NT2/D1 (cell line): ENCODE results near the gene VWA8.
"Not testable (repeated sequence)": the region's sequence is repeated elsewhere in the genome, so short reads cannot be mapped to it uniquely, and the experiment has no call there.

ENCODE experiments used
- DNase-seq: peaks from one replicate; pipeline ENCODE4 v3.0.0-alpha.2; 2011; ENCODE audit warnings: low read depth, low spot score
- H3K27me3 ChIP-seq: 2 replicates; pipeline ENCODE4 v1.6.0; 2011; ENCODE audit warnings: mild to moderate bottlenecking; ENCODE audit not compliant: insufficient read length, insufficient read depth
- H3K36me3 ChIP-seq: 2 replicates; pipeline ENCODE4 v1.6.1; 2011; ENCODE audit warnings: mild to moderate bottlenecking, low read length, mixed read lengths; ENCODE audit not compliant: insufficient read depth, insufficient read length
- H3K4me1 ChIP-seq: 2 replicates; pipeline ENCODE4 v1.5.1; 2011; ENCODE audit not compliant: insufficient read depth, insufficient read length
- H3K4me3 ChIP-seq: 2 replicates; pipeline ENCODE4 v1.5.1; 2011; ENCODE audit warnings: low read depth; ENCODE audit not compliant: insufficient read length
- H3K9ac ChIP-seq: 2 replicates; pipeline ENCODE4 v1.6.0; 2011; ENCODE audit warnings: low read depth; ENCODE audit not compliant: insufficient read length
- H3K9me3 ChIP-seq: 2 replicates; pipeline ENCODE4 v1.5.1; 2011; ENCODE audit warnings: mild to moderate bottlenecking, low read length; ENCODE audit not compliant: insufficient read depth
- SUZ12 ChIP-seq: IDR thresholded peaks from 2 replicates; pipeline ENCODE4 v1.6.1; 2011; ENCODE audit not compliant: insufficient read length, insufficient read depth; ENCODE audit errors: extremely low read depth
- YY1 ChIP-seq: IDR thresholded peaks from 2 replicates; pipeline ENCODE4 v1.6.1; 2011; ENCODE audit not compliant: insufficient read length, insufficient read depth
- ZNF274 ChIP-seq: IDR thresholded peaks from 2 replicates; pipeline ENCODE4 v1.6.1; 2011; ENCODE audit warnings: mild to moderate bottlenecking, low read depth, low read length

Gene VWA8

DNA sequence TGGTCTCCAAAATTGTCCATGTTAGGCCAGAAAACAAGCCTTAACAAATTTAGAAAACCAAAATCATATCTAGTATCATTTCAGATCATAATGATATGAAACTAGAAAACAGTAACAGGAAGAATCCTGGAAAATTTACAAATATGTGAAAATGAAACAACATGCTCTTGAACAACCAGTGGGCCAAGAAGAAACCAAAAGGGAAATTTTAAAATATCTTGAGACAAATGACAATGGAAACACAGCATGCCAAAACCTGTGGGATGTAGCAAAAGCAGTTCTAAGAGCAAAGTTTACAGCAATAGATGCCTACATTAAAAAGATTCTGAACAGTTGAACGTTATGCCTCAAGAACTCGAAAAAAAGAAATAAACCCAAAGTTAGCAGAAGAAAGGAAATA is 32.6 kb downstream of the VWA8 start:
- H3K9me3 ChIP-seq = peaks cover 5% of the 10 kb centered on the region; the same call in 1 of the 2 replicates
- TF ChIP-seq ZNF274 = no peak
- TF ChIP-seq YY1 = no peak
- TF ChIP-seq SUZ12 = no peak
- H3K36me3 ChIP-seq = peaks cover 2% of the 10 kb centered on the region
- no peak overlapping the region for H3K9ac ChIP-seq
- H3K4me1 ChIP-seq = no peaks in the 10 kb centered on the region
- H3K27me3 ChIP-seq = no peaks in the 10 kb centered on the region
- no peak for DNase-seq
- no peak overlapping the region for H3K4me3 ChIP-seq

DNA sequence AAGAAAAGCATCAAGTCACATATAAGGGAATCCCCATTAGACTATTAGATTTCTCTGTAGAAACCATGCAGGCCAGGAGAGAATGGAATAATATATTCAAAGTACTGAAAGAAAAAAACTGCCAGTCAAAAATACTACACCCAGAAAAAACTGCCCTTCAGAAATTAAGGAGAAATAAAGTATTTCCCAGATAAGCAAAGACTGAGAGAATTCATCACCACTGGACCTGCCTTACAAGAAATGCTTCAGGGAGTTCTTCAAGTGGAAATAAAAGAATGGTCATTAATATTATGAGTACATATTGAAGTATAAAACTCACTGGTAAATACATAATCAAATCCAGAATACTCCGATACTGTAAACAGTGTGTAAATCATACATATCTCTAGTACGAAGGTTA is 35.9 kb downstream of the VWA8 start:
- no peak for DNase-seq
- peaks cover 2% of the 10 kb centered on the region for H3K36me3 ChIP-seq
- H3K27me3 ChIP-seq = no peaks in the 10 kb centered on the region
- peaks cover 5% of the 10 kb centered on the region; the same call in 1 of the 2 replicates for H3K9me3 ChIP-seq
- TF ChIP-seq YY1 (no peak), ZNF274 (no peak), SUZ12 (no peak)
- H3K9ac ChIP-seq = no peak overlapping the region
- no peaks in the 10 kb centered on the region for H3K4me1 ChIP-seq
- H3K4me3 ChIP-seq = no peak overlapping the region

DNA sequence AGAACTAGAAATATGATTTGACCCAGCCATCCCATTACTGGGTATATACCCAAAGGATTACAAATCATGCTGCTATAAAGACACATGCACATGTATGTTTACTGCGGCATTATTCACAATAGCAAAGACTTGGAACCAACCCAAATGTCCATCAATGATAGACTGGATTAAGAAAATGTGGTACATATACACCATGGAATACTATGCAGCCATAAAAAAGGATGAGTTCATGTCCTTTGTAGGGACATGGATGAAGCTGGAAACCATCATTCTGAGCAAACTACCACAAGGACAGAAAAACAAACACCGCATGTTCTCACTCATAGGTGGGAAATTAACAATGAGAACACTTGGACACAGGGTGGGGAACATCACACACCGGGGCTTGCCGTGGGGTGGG is 38.0 kb downstream of the VWA8 start:
- DNase-seq, H3K4me1 ChIP-seq, H3K27me3 ChIP-seq, H3K4me3 ChIP-seq, H3K36me3 ChIP-seq, H3K9me3 ChIP-seq, H3K9ac ChIP-seq: not testable (repeated sequence)

DNA sequence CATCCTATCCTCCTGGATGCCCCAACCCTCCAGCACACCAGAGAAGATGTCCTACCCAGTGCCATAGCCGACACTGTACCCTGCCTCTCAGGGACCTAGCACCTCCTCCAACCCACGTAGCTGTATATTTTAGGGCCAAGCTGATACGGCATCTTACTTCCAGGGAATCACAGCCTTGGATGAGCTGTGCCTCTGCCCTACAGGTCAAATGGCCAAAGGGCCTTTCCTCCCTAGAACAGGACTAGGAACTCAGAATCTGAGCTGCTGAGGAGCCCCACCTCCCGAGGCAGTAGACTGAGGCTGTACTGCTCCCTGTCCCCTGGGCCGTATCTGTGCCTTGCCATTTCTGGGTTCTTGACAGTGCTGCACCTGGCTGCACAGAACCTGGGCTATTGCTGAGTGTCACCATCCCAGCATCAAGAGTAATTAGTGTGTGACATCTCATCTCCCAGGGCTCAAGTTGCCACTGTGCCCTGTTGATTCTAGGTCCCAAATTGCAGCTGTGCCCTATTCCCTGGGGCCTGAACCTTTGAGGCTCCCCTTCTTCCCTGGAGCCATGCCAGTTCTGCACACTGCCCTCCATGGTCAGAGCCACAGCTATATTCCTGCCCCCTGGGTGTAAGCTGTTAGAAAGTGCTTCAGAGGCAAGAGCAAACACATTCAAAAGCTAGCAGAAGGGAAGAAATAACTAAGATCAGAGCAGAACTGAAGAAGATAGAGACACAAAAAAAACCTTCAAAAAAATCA is 41.0 kb downstream of the VWA8 start:
- H3K27me3 ChIP-seq = no peaks in the 10 kb centered on the region
- no peak for TF ChIP-seq ZNF274
- TF ChIP-seq YY1 = no peak
- TF ChIP-seq SUZ12 = no peak
- no peak overlapping the region for H3K9ac ChIP-seq
- no peaks in the 10 kb centered on the region for H3K36me3 ChIP-seq
- DNase-seq = no peak
- H3K4me1 ChIP-seq = peaks cover 4% of the 10 kb centered on the region
- H3K9me3 ChIP-seq = no peaks in the 10 kb centered on the region
- no peak overlapping the region for H3K4me3 ChIP-seq

DNA sequence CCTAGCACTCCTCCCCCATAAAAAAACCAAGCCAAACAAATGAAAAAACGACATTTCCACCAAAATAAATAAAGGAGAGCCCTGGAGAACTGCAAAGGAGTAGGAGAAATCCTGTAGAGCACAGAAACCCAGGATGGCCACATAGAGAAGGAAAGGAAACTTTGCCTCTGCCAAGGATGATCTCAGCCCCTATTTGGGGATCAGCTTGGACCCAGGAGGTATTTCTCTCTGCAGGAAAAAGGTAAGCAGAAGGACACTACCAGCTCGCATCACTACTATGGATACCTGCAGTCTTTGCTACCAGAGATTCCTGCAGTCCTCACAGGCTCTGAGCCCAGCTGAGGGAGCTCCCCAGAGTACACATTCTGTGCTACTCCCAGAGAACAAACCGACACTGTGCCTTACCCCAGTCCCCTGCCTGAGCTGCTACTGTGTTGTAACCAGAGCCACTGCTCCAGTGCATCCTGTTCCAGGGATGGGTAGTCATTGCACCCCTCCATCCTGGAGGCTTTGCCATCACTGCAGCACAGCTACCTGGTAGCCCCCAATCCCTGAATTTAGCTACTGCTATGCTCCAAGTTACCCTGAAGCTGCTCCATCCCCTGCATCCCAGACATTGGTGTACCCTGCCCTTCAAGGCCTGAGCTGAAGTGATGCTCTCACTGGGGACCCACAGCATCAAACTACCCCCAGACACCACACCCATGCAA is 41.7 kb downstream of the VWA8 start:
- peaks cover 4% of the 10 kb centered on the region for H3K4me1 ChIP-seq
- no peak for TF ChIP-seq ZNF274
- TF ChIP-seq YY1 = no peak
- no peak for TF ChIP-seq SUZ12
- H3K4me3 ChIP-seq = no peak overlapping the region
- H3K9ac ChIP-seq = no peak overlapping the region
- H3K36me3 ChIP-seq = no peaks in the 10 kb centered on the region
- no peak for DNase-seq
- no peaks in the 10 kb centered on the region for H3K9me3 ChIP-seq
- no peaks in the 10 kb centered on the region for H3K27me3 ChIP-seq

DNA sequence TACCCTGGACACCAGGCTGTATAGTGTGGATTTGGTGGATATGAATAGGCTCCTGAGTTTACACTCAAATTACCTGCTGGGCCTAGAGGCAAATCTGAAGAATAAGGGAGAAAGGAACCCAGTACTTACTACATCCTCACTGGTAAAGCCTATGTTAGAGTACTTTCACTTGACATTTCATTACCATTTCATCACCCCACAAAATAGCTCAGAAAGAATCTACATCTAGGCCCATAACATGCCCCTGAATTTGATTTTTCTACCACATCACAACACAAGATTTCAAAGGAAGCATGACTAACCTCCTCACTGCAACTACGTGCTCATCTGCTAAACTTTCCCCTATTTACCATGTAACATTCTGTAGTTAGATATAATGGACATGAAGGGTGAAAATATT is 43.3 kb downstream of the VWA8 start:
- Histone ChIP-seq H3K4me3 (no peak overlapping the region), H3K4me1 (peaks cover 4% of the 10 kb centered on the region), H3K27me3 (no peaks in the 10 kb centered on the region), H3K36me3 (no peaks in the 10 kb centered on the region), H3K9me3 (no peaks in the 10 kb centered on the region), H3K9ac (no peak overlapping the region)
- DNase-seq = no peak
- TF ChIP-seq YY1 = no peak
- TF ChIP-seq ZNF274 = no peak
- TF ChIP-seq SUZ12 = no peak

DNA sequence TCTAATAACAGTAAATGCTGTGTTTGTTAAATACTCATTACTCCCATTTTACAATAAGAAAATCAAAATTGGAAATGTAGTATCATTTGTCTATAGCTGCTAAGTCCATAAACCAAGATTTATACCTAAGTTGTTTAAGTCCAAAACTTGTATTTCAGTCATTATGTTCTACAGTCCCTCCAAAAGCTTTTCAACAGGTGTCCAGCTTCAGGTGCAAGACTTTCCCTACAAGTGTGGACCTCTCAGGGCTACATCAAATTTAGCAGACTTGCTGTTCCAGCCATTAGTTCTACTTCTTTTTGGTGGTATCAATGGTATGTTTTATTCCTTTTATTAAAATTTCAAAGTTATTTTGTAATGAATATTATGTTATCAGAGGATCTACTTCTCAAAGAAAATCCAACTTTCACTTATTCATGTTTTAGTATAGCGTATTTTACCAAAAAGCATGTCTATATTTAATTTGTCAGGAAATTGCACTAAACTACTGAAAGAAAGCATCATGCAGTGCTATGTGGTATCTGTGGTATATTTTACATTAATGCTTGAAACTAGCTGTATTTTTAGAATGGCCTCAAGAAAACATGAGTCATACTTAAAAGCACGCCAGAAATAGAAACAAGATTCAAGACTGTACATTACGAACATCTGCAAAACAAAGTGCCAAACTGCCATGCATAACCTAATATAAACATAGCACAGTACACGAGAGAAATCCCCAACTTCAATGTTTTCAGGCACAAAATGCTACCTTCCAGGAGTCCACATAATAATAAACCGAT is 44.5 kb downstream of the VWA8 start:
- peaks cover 4% of the 10 kb centered on the region for H3K4me1 ChIP-seq
- H3K9ac ChIP-seq = no peak overlapping the region
- DNase-seq = no peak
- no peaks in the 10 kb centered on the region for H3K36me3 ChIP-seq
- no peaks in the 10 kb centered on the region for H3K9me3 ChIP-seq
- no peak overlapping the region for H3K4me3 ChIP-seq
- no peaks in the 10 kb centered on the region for H3K27me3 ChIP-seq
- TF ChIP-seq ZNF274 (no peak), SUZ12 (no peak), YY1 (no peak)

DNA sequence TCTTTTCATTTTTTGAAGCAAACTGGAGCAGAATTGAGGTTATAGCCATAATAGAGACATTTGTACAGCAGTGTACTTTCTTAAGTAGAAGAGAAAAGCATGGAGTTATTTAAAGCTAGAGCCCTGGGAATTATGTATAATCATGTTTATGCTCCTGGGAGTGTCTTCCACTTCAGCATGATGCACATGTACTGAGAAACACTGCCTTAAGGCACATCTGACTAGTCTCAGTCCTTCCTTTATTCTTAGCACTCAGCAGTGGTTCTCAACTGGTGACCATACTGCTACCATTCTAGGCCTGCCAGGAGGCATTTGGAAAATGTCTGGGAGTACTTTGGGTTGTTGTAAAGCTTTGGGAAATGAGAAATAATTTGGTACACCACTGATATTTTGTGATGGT is 45.8 kb downstream of the VWA8 start:
- Histone ChIP-seq H3K9me3 (no peaks in the 10 kb centered on the region), H3K4me1 (peaks cover 4% of the 10 kb centered on the region), H3K36me3 (no peaks in the 10 kb centered on the region), H3K9ac (no peak overlapping the region), H3K4me3 (no peak overlapping the region), H3K27me3 (no peaks in the 10 kb centered on the region)
- no peak for TF ChIP-seq ZNF274
- DNase-seq = no peak
